GM21528 (cell line): ENCODE data around the gene LRRC8B.
"Not testable (repeated sequence)": the region's sequence is repeated elsewhere in the genome, so short reads cannot be mapped to it uniquely, and the experiment has no call there.

Experiments
- ATAC-seq: cut with Tn5 transposase; IDR thresholded peaks from one replicate; pipeline ENCODE4 v1.9.1; 2021; ENCODE audit warnings: mild to moderate bottlenecking, moderate library complexity; ENCODE audit not compliant: unreplicated experiment, low FRiP score

The LRRC8B gene

DNA sequence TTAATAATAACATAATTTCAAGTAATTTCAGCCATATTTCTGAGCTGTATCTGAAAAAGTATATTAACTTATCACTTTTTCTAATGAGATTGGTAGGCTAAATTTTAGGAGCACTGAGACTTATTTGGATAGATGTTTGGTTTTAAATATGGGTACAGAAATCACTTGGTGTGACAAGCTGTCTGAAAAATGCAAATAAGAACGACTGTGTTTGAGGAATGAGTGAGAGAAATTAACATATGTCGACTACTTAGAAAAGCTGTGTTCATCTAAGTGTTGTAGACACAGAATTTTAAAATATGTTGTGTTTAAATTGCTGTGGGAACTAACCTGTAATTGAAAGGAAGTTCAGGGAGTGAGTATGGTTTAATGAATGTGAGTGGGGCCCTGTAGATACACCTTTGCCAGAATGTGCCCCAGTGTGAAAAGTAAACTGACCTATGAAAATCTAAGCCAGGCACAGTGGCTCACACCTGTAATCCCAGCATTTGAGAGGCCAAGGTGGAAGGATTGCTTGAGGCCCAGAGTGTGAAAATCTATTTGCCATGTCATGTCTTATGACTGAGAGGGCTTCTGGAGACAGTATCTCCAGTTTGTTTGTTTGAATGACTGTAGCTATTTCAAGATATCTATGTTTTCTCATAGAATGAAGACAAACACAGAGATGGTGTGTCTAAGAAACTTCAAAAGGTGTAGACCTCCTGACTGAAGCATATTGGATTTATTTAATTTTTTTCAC is 54.5 kb downstream of the LRRC8B start:
- ATAC-seq: no peak

GRCh38 chr1:89580036-89580435 is 55.4 kb downstream of the LRRC8B start:
- ATAC-seq: no peak

GRCh38 chr1:89581859-89582258 is 57.2 kb downstream of the LRRC8B start:
- ATAC-seq: no peak

- no peak for ATAC-seq
These were observed 57.9 kb downstream of the LRRC8B start for GRCh38 chr1:89582571-89582970.

- ATAC-seq: no peak
These were observed 59.6 kb downstream of the LRRC8B start for GRCh38 chr1:89584211-89584610.

GRCh38 chr1:89584781-89585180 is 60.2 kb downstream of the LRRC8B start:
- no peak for ATAC-seq

DNA sequence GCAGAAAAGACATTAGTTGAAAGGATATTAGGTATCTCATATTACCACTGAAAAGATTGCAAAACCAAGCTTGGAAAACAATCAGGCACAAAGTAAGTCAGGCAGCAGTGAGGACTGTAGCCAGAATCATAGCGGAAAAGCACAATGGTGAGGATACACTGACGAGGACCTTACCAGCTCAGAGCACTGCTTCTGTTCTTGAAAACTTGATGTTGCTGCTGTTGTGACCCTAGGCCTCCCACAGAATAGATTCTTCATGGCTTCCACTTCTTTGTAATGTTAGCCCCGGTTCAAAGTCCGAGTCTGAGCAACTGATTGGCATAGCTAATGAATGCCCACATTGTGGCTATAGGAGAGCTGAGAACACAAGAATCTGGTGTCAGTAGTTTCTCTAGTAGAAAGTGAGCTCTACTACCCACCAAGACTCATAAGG is 63.1 kb downstream of the LRRC8B start:
- ATAC-seq: no peak

DNA sequence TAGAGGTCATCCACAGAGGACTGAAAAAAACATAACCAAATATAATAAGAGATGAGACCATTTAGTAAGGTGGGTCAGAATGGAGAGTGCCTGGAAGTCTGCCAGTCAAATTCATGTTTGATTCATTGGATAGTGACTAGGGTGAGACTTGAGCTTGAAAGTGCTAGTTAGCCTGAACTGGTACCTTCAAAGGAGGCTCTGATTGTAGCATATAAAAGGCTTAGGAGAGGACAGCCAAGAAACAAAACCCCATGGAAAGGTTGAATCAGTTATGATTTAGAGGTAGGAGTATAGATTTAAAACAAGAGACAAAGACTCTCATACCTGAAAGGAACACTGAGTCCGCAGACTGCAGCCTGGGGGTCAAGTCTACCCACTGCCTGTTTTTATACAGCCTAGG is 63.9 kb downstream of the LRRC8B start:
- no peak for ATAC-seq

DNA sequence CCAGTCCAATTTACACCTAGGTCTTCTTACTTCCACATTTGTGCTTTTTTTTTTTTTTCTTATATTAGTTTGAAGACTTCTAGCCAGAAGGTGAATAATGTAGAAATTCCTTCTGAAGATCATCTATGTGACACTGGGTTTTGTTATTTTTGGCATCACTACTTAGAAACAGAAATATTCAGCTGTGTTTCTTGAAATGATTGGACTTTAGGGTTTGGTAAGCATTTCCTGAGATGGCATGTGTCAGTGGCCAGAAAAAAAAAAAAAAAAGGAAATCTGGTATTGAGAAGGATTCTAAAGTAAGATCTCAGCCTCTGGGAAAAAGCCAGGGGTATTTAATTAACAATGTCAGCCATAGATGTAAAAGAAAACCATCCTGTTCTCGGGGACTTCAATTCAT is 64.9 kb downstream of the LRRC8B start:
- ATAC-seq: no peak

GRCh38 chr1:89590341-89591080 is 65.9 kb downstream of the LRRC8B start:
- no peak for ATAC-seq

DNA sequence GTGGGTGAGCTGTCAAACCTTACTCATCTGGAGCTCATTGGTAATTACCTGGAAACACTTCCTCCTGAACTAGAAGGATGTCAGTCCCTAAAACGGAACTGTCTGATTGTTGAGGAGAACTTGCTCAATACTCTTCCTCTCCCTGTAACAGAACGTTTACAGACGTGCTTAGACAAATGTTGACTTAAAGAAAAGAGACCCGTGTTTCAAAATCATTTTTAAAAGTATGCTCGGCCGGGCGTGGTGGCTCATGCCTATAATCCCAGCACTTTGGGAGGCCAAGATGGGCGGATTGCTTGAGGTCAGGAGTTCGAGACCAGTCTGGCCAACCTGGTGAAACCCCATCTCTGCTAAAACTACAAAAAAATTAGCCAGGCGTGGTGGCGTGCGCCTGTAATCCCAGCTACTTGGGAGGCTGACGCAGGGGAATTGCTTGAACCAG is 68.3 kb downstream of the LRRC8B start:
- ATAC-seq: not testable (repeated sequence)

DNA sequence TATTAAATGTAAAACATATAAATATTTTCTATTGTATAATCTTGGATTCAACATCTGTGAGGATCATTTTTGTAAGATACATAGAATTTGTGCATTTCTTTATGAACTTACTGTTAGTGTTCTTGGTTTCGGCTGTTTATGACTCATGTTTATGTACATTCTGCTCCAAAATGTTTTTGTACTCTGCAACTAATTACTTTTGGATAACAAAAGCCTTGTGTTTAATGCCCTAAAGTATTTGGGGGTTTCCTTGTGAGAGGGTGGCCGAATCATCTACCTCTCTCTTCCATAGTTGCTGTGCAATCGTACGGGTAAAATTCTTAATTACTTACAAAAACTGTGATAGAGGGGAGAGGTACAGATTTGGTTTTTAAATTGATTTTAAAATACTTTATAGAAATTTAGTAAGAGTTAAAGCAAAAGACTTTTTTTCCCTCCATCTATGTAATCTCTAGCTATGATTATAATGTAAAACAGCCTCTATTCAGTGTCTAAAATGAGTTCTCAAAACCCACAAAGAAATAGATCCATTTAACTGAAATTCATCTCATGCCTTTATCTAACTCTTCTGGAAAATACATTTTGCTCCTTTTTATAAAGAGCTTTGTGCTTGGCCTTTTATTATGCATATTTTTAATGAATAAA is 69.6 kb downstream of the LRRC8B start:
- no peak for ATAC-seq

DNA sequence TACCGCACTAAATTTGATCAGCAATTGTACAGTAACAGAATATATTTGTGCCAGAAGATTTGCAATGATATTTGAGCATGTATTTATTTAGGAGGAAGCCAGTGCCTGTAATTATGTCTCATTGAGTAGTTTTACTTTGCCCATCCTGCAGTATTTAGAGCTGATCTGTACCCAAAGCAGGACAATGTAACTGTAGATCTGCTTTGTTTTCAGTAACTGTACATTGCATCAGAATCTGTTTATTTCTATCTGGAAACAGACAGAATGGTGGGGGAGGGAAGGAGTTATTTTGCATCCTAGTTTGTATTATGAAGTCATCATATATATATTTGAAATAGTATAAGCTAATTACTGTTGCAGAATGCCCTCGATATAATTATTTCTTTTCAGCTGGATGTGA is 72.1 kb downstream of the LRRC8B start:
- ATAC-seq: no peak

- no peak for ATAC-seq
These were observed 74.1 kb downstream of the LRRC8B start for GRCh38 chr1:89598450-89599331.

DNA sequence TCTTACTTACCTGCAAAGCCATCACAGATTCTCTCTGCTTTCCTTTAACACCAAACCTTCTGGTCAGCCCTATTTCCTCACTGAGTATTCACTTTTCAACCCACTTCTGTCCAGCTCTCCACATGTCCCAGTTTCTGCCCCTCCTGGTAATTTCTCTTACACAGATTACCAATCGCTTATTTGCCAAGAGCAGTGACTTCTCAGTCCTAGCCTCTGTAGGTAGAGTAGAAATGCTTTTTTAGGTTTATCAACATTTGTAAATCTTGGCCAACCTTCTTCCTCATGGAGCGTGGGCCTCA is 74.7 kb downstream of the LRRC8B start:
- no peak for ATAC-seq

DNA sequence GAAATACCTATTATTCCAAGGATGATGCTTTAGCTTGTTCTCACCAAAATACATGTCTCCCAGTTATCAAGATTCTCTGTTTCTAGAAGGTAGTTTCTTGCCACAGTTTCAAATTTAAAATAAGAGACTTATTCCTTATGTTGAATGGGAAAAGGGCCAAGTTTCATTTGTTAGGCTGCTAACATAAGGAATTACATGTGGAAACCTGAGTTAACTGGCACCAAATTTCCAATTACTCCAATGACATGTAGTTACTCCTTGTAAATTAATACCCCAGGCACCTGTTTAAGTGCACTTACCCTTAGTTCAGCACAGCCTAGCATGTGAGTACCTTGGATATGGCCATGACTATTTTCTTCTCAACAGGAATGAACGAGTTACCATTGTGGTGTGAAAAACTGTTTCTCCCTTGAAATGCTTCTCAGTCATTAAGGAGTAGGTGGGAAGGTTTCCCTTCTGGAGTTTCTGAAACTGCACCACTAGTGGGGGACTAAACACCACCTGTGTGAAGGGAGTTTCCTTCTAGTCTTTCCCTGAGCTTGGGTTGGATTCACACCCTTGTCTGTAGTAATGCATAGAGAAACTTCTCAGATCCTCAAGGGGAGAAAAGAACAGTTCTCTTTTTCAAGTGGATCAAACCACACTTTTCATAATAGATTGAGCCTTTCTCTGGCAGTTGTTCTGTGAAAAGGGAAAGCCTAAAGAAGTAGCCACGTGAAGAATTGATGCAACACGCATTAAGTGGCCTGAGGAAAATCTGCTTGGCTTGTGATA is 76.0 kb downstream of the LRRC8B start:
- no peak for ATAC-seq

DNA sequence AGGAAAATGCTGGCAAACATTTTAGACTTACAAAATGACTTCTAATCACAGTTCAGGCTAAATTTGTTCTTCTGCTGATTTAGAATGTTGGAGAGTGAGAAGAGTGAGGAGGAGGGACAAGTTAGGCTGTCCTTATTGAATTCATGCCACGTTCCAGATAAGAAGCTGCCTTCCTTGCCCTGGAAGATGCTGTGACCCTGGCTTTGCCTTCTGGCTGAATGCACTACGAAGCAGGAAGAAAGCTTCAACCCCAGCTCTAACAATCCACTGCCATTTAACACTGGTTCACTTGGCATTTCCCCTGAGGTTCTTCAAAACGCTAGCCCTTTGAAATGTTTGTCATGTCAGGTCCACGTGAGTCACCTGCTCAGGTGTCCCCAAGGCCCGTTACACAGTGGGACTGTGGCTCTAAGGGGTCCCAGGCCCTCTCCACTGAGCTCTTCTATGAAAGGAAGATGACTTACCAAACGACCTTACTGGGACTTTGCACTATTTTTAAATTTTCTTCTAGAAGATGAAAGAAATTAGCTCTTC is 78.3 kb downstream of the LRRC8B start:
- ATAC-seq: no peak

DNA sequence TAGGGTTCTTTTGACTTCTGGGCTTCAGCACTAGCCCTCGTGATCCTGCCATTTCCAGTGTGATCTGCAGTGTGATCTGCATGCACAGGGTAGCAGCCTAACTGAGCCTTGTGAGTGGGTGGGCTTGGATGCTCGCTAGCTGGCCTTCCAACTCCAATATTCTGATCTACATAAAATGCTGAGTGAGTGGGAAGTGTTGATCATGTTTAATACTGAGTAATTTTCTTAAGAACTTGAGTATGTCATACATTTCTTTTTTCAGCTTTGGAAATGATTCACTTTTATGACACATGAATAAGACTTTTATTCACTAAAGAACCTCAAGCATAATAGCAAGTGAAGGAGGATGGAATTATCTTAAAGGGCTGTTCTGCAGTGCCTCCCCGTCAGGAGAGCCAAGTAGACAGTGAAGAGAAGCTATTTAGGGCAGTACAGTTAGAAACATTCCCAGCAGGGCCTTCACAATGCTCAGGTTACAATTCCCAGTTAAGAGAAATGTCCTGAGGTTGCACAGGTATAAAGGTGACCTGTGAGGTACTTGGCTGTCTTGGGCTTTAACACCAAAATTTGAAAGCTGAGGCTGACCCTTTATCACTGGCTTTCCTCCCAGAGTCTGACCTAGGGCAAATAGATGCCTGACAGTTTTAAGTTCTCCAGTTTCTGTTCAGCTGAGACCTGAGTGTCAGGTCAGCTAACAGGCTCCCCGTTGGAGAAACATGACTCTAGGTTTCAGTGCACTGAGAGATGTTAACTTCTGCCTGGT is 79.2 kb downstream of the LRRC8B start:
- no peak for ATAC-seq

- no peak for ATAC-seq
These were observed 79.7 kb downstream of the LRRC8B start for GRCh38 chr1:89604414-89604735.
